Ascending aorta (tissue), 2 donors: ENCODE data around the gene NPB. TPM values are rescaled to one million over a fixed set of nuclear protein-coding genes. Genes with fewer than 3 reads are reported as not detected.
A peak's percentile ranks its signal among the peaks of the same experiment; 100 is the strongest.

Experiments used
- DNase-seq, 2 donors: peaks; one replicate each; pipeline ENCODE4 v3.0.0-alpha.2; 2019; ENCODE audit warnings: low spot score in 2 of 2
- H3K27ac ChIP-seq, 2 donors: fragments of 200-600 bp; sonication (generic); one replicate each; pipeline ENCODE4 v1.5.1; 2016 to 2017; ENCODE audit warnings: mild to moderate bottlenecking in 1 of 2
- H3K27me3 ChIP-seq: fragments of 200-600 bp; sonication (generic); one replicate; pipeline ENCODE4 v1.5.1; 2017
- H3K36me3 ChIP-seq, 2 donors: fragments of 200-600 bp; sonication (generic); one replicate each; pipeline ENCODE4 v1.5.1; 2016
- H3K4me1 ChIP-seq, 2 donors: fragments of 200-600 bp; sonication (generic); one replicate each; pipeline ENCODE4 v1.5.1; 2016 to 2017; ENCODE audit warnings: mild to moderate bottlenecking in 1 of 2
- H3K4me3 ChIP-seq, 2 donors: fragments of 200-600 bp; sonication (generic); one replicate each; pipeline ENCODE4 v1.5.1; 2016 to 2017; ENCODE audit warnings: mild to moderate bottlenecking in 1 of 2
- H3K9me3 ChIP-seq, 2 donors: fragments of 200-600 bp; sonication (generic); one replicate each; pipeline ENCODE4 v1.5.1; 2016
- intact Hi-C: fragments of 100-400 bp; cut with DNase I; formaldehyde crosslinking; loops from one replicate; pipeline ENCODE4 v1.15.1; 2023
- total RNA-seq: library from RNA; depleted of rRNA; stranded (reverse); fragments of >200 nt; gene quantifications from one replicate; pipeline ENCODE4 v1.1.0, GENCODE V29; 2016
- TF ChIP-seq, protein P1 (sequence below), 3 experiments: fragments of 200-600 bp in 2 of 3; fragments of 450-650 bp in 1 of 3; sonication (generic) in 2 of 3; IDR thresholded peaks; one replicate each; pipeline ENCODE4 v1.5.1; 2016 to 2019; ENCODE audit warnings: antibody characterized with exemption in 3 of 3, mild to moderate bottlenecking in 1 of 3, moderate library complexity in 1 of 3

Gene NPB
- total RNA-seq, 1 donor from 2014 or later: 1.5 TPM

DNA sequence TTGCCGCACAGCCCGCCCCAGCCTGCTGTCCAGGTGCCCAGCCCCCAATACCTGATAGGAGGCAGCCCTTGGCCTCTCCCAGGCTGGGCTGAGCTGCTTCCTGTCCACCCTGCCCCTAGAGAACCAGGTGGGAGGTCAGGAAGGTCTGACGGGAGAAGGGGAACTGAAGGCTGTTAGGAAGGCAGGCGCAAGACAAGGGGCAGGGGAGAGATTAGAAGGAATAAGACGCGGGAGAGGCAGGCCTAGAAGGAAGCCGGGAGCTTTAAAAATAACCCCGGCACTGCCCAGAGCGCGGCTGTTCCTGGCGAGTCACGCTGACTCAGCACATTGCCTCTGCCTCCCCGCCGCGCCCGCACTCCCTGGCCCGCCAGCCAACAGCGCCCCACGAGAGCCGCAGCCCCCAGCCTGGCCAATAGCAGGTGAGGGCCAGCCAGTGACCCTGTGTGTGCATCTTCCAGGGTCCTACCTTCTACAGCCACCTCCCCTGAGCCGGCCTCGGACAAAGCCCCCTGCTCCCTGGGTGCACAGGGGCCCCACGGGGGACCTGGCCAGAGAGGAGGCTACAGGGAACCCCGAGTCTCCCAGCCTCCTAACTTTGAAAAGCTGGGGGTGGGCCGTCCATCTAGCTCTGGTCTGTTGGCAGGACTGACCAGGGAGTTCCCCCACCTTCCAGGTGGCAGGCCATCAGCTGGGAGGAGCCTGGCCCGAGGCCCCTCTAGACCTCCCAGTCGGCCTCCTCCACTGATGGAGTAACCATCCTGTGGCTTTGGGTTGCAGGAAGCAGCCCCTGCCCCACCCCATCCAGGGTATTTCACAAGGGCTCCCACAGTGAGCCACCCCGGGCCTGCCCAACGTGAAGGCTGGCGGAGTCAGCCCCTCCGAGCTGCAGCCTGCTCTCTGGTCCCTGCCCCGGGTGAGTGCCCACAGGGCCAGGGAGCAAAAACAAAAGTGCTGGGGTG is 21.5 kb downstream of the NPB start:
- peak overlapping the region; percentile 53 to 72 for H3K27ac ChIP-seq
- no peaks in the 10 kb centered on the region for H3K27me3 ChIP-seq
- DNase-seq: peak in 1 of 2 donors; percentile 84
- peaks cover 20 to 27% of the 10 kb centered on the region in 2 donors for H3K36me3 ChIP-seq
- TF ChIP-seq, protein P1, sequence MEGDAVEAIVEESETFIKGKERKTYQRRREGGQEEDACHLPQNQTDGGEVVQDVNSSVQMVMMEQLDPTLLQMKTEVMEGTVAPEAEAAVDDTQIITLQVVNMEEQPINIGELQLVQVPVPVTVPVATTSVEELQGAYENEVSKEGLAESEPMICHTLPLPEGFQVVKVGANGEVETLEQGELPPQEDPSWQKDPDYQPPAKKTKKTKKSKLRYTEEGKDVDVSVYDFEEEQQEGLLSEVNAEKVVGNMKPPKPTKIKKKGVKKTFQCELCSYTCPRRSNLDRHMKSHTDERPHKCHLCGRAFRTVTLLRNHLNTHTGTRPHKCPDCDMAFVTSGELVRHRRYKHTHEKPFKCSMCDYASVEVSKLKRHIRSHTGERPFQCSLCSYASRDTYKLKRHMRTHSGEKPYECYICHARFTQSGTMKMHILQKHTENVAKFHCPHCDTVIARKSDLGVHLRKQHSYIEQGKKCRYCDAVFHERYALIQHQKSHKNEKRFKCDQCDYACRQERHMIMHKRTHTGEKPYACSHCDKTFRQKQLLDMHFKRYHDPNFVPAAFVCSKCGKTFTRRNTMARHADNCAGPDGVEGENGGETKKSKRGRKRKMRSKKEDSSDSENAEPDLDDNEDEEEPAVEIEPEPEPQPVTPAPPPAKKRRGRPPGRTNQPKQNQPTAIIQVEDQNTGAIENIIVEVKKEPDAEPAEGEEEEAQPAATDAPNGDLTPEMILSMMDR (IDR thresholded peaks at IDR 0.05): no peak
- no peaks in the 10 kb centered on the region for H3K9me3 ChIP-seq
- intact Hi-C loops: no loop called here
- peaks cover 26 to 47% of the 10 kb centered on the region in 2 donors for H3K4me1 ChIP-seq
- peak overlapping the region; percentile 38 to 57 for H3K4me3 ChIP-seq

DNA sequence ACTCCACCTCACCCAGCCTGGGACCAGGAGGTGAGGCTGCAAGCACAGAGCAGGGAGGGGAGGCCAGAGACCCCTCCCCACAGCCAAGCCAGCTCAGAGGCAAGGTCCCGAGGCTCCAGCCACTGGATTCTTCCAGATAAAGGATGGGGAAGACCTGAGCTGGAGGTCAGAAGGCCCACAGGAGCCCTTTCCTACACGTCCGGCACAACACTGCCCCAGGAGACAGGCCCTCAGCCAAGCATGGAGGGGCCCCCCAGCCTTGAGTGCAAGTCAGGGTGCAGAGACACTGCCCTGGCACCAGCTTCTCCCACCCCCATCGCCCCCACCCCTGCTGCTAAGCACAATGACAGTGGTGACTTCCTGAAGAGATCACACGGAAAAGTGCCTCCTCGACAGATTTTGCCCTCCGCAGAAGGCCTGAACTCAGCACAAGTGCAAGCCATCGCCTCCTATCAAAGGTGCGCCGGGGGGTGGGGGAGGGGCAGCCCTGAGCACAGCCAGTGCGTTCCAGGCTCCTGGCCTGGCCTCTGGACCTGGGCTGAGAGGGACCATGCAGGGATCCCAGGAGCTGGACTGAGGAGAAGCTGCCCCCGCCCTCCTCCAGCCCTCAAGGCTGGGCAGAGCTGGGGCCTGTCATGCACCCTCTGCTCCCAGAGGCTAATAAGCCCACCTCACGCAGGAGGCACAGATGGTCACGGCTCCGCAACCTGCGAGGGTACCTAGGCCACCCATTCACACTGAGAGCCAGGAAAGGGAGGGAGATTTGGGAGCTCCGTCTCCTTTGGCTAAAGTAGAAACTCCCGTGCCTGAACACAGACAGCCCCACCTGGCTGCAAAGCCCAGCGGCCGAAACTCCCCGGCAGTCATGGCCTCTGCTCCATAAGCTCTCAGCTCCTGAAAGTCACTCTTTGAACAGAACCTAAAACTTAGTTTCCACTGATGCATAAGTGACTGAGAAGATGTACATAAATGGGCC is 22.8 kb downstream of the NPB start:
- Histone ChIP-seq H3K27ac (peak overlapping the region; percentile 13 to 72), H3K4me3 (no peak overlapping the region), H3K4me1 (peaks cover 26 to 49% of the 10 kb centered on the region in 2 donors), H3K27me3 (no peaks in the 10 kb centered on the region), H3K9me3 (no peaks in the 10 kb centered on the region), H3K36me3 (peaks cover 18 to 27% of the 10 kb centered on the region in 2 donors)
- TF ChIP-seq, protein P1 (IDR thresholded peaks at IDR 0.05): no peak
- intact Hi-C loops: loop anchor here (5.0 kb wide), 2 partner anchors 53 to 172 kb away; partner anchors contain the start of genes ARHGDIA and FASN
- DNase-seq: no peak

DNA sequence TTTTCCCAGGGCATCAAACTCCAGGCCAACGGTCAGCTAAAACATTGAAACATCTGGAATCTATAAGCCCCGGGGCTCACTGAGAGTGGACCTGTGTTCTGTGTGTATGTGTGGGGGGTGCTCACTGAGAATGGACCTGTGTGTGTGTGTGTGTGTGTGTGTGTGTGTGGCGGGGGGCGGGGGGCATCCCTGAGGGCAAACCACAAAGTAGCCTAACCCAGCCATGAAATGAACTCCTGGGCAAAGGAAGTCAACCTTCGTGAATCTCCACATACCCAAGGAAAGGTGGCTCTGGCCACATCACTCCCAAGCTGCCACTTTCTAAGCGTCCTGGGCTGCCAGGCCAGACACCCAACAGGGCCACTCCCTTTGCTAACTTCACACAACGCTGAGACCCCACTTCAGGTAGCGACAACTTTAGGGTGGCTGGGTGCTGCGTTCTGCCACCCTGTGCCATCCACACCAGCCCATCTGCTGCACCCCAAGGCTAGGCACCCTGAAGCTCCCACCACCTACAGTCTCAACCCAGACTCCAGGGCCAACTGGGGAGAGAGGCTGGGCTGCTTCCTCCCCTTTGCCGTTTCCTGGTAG is 23.9 kb downstream of the NPB start:
- intact Hi-C loops: loop anchor here (1.0 to 5.0 kb wide), 5 partner anchors 15 to 223 kb away; partner anchors contain the start of genes ALYREF, ANAPC11, ARHGDIA and FASN
- peaks cover 12 to 16% of the 10 kb centered on the region in 2 donors for H3K36me3 ChIP-seq
- TF ChIP-seq, protein P1 (IDR thresholded peaks at IDR 0.05): no peak
- no peaks in the 10 kb centered on the region for H3K27me3 ChIP-seq
- H3K4me3 ChIP-seq: peak overlapping the region; percentile 85 to 97
- peaks cover 26 to 49% of the 10 kb centered on the region in 2 donors for H3K4me1 ChIP-seq
- H3K9me3 ChIP-seq: no peaks in the 10 kb centered on the region
- H3K27ac ChIP-seq: peak overlapping the region; percentile 92 to 93
- DNase-seq: no peak

DNA sequence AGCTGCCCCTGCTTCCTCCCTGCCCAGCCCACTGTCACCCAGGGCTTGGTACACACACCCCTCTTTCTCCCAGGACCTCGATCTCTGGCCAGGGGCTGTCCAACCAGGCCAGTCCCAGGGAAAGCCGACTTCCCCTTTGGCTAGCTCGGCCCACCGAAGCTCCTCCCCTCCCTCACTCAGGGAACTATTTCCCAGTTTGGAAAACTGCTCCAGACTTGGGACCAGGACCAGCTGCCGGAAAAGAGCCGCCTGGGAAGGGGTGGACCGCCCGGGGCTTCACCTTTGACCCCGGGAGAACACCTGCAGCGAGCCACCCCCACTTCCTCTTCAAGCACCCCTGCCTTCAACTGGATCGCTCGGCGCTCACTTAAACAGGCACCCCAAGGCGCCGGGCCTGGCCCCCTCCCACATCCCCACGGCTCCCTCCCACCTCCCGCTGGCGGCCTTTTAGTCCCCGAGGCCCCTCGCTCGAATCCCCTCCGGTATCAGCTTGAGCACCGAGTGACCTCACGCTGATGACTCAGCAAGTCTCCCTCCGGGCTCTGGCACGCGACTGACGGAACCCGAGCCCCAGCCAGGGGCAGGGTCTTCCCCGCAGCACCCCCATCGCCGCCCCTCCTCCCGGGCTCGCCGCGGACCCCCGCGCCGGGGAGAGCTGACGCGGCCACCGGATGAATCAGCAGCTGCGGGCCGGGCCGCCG is 24.6 kb downstream of the NPB start:
- Histone ChIP-seq H3K27ac (peak overlapping the region; percentile 92 to 93), H3K27me3 (no peaks in the 10 kb centered on the region), H3K4me3 (peak overlapping the region; percentile 85 to 97), H3K9me3 (no peaks in the 10 kb centered on the region), H3K36me3 (peaks cover 11 to 12% of the 10 kb centered on the region in 2 donors), H3K4me1 (peaks cover 26 to 46% of the 10 kb centered on the region in 2 donors)
- DNase-seq: peak; percentile 33 to 89
- TF ChIP-seq, protein P1 (IDR thresholded peaks at IDR 0.05): no peak
- intact Hi-C loops: loop anchor here (1.0 to 5.0 kb wide), 6 partner anchors 16 to 224 kb away; partner anchors contain the start of genes ALYREF, ANAPC11, ARHGDIA and ASPSCR1
